HG02571 (cell line): Measurements from ENCODE around the gene RWDD2A.
A peak's percentile ranks its signal among the peaks of the same experiment; 100 is the strongest.
"Not testable (repeated sequence)": the region's sequence is repeated elsewhere in the genome, so short reads cannot be mapped to it uniquely, and the experiment has no call there.

Experiments
- ATAC-seq: cut with Tn5 transposase; IDR thresholded peaks from one replicate; pipeline ENCODE4 v1.9.1; 2021; ENCODE audit warnings: mild to moderate bottlenecking, moderate library complexity; ENCODE audit not compliant: unreplicated experiment

The RWDD2A gene

GRCh38 chr6:83192871-83193746, at the start of gene RWDD2A, which contains the start of gene PGM3:
RWDD2A (plus strand) TSS chr6:83193357; CDS start chr6:83194452, 1,095 bp downstream.
PGM3 (minus strand) TSS chr6:83193265; CDS start chr6:83191012, 2,253 bp downstream.
- ATAC-seq: peak; percentile 94

- no peak for ATAC-seq
These were observed 42.0 kb upstream of the RWDD2A start for GRCh38 chr6:83151114-83151513.

GRCh38 chr6:83152913-83153312, 40.2 kb upstream of the RWDD2A start:
- no peak for ATAC-seq

- ATAC-seq: no peak
These were observed 39.2 kb upstream of the RWDD2A start for GRCh38 chr6:83153883-83154521.

- no peak for ATAC-seq
These were observed 37.4 kb upstream of the RWDD2A start for GRCh38 chr6:83155794-83156193.

GRCh38 chr6:83160167-83160566, 33.0 kb upstream of the RWDD2A start:
- ATAC-seq: no peak

- ATAC-seq: no peak
These were observed 25.4 kb upstream of the RWDD2A start for GRCh38 chr6:83167726-83168278.

GRCh38 chr6:83168556-83168955, 24.6 kb upstream of the RWDD2A start:
- no peak for ATAC-seq

- no peak for ATAC-seq
These were observed 24.1 kb upstream of the RWDD2A start for GRCh38 chr6:83169106-83169505.

- no peak for ATAC-seq
These were observed 23.6 kb upstream of the RWDD2A start for GRCh38 chr6:83169511-83169910.

GRCh38 chr6:83176246-83176645, 16.9 kb upstream of the RWDD2A start:
- no peak for ATAC-seq

GRCh38 chr6:83180426-83180950, 12.7 kb upstream of the RWDD2A start:
- no peak for ATAC-seq

GRCh38 chr6:83182114-83182513, 11.0 kb upstream of the RWDD2A start:
- no peak for ATAC-seq

- ATAC-seq: no peak
These were observed 9.9 kb upstream of the RWDD2A start for GRCh38 chr6:83183082-83183828.

- ATAC-seq: no peak
These were observed 8.1 kb upstream of the RWDD2A start for GRCh38 chr6:83185096-83185495.

GRCh38 chr6:83188501-83188900, 4.7 kb upstream of the RWDD2A start:
- ATAC-seq: no peak

- no peak for ATAC-seq
These were observed 2.5 kb upstream of the RWDD2A start for GRCh38 chr6:83190626-83191025.

GRCh38 chr6:83191974-83192373, 1.2 kb upstream of the RWDD2A start:
- not testable (repeated sequence) for ATAC-seq

GRCh38 chr6:83192456-83192855, 701 bp upstream of the RWDD2A start:
- no peak for ATAC-seq

GRCh38 chr6:83193747-83194566, 800 bp downstream of the RWDD2A start:
- peak; percentile 38 for ATAC-seq
